Measurements from ENCODE around the gene CDYL.
A peak's percentile ranks its signal among the peaks of the same experiment; 100 is the strongest.

CDYL gene

DNA sequence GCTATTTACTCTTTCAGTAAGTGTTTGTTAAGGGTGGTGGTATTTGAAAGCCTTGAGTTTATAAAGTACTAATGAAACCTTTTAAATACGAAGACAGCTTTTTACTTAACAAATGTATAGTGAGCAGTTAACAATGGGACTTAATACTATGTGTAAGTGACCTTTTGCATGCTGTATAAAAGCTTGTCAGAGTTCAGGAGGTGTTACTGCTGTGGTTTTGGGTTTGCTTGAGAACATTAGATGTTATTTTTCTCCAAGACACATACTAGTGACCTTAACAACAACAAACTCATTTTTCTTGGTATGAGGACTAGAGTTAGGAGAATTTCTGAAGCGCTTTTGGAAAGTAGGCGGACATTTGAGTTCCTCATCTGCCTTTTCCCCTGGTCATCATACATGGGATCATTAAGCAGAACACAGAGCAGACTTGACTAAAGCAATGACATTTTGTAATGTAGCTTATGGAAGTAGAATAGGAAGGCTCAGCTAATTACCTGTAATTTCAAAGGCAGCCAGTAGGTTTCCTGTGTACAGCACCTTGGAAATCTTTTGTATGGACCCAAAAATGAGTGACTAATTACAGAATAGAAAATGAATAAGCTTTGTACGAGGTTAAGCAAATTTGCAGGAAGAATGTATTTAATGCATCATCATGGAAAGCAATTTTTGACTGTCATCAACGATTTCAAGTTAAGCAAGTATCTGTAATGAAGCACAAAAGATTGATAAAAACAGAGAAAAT, 14.1 kb downstream of the CDYL start:
- peak; percentile 4 for TF ChIP-seq CTCF (IDR thresholded peaks at IDR 0.05; ENCODE audit: extremely low read depth, missing control alignments)
- DNase-seq (ENCODE audit: low spot score) = no peak

DNA sequence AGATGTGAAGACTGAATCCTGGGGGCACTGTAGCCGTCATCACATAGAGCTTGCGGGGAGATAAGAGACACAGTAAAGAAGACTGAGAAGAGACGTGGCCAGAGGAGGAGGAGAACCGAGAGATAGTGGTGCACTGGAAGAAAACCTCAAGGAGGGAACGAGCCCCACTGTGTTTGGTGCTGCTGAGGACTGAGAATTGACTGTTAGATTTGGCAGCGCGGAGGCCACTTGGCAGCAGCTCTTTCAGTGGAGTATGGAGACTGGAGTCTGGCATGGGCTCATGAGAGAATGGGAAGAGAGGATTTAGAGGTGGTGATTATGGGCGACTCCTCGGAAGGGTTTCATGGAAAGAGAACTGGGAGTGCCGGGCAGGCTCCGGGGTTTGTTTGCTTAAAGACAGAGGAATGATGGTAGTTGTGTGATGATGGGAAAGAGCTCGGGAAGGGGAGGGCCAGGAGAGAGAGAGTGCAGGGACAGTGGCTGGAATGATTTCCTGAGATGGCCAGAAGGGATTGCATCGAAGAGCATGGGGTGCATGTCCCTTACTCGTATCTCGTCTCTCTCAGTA, 18.0 kb downstream of the CDYL start:
- no peak for DNase-seq (ENCODE audit: low spot score)
- no peak for TF ChIP-seq CTCF (IDR thresholded peaks at IDR 0.05; ENCODE audit: extremely low read depth, missing control alignments)

- no peak for TF ChIP-seq CTCF (IDR thresholded peaks at IDR 0.05; ENCODE audit: extremely low read depth, missing control alignments)
- DNase-seq (ENCODE audit: low spot score) = no peak
Measured at GRCh38 chr6:4797587-4797986, 21.4 kb downstream of the CDYL start.

DNA sequence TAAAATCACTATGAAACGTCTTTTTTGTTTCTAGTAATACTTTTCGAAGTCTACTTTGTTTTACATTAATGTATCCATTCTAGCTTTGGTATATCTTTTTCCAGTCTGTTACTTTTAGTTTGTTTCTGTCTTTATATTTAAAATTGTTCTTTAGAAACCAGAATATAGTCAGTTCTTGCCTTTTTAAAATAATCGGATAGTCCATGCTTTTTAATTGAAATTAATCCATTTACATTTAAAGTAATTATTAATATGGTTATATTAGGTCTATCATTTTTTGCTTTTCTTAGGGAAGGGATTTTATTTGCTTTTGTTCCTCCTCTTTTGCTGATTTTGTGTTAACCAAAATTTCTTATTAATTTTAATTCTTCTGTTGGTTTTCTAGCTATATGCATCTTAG, 23.7 kb downstream of the CDYL start:
- no peak for TF ChIP-seq CTCF (IDR thresholded peaks at IDR 0.05; ENCODE audit: extremely low read depth, missing control alignments)
- no peak for DNase-seq (ENCODE audit: low spot score)

DNA sequence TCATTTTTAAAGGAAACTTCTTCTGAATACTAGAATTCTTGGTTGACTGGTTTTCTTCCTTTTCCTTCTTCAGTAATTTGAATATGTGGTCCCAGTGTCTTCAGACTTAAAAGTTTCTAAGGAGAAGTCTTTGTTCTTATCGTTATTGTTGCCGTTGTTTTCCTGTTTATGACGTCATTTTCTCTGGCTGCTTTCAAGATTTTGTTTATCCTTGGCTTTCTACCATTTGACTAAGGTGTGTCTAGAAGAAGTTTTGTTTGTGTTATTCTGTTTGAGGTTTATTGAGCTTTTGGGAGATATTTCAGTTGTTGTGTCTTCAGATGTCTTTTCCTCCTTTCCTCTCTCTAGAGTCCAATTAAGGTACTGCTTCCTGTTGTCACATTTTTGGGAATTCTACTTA, 24.5 kb downstream of the CDYL start:
- no peak for DNase-seq (ENCODE audit: low spot score)
- no peak for TF ChIP-seq CTCF (IDR thresholded peaks at IDR 0.05; ENCODE audit: extremely low read depth, missing control alignments)

GRCh38 chr6:4801491-4802110, 25.4 kb downstream of the CDYL start:
- no peak for TF ChIP-seq CTCF (IDR thresholded peaks at IDR 0.05; ENCODE audit: extremely low read depth, missing control alignments)
- DNase-seq (ENCODE audit: low spot score) = peak; percentile 48

DNA sequence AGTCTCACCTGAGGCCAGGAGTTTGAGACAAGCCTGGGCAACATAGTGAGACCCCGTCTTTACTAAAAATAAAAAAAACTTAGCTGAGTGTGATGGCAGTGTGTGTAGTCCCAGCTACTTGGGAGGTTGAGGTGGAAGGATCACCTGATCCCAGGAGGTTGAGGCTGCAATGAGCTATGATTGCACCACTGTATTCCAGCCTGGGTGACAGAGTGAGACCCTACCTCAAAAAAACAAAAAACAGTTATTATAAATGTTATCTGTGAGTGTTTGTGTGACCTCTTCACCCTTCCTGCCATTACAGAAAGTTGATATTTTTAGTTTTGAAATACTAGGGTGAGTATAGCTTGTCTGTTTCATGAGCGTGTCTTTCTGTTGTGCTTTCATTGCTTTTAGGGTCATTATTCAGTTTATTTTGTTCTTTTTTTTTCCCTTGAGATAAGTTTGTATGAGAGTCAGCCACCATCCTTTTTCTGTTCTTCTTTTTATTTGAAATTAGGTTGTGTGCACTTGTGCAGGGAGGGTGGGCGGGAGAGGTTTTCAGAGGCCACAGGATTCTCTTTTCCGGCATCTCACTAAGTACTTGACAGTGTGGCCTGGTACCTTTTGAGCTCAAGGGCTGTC, 26.2 kb downstream of the CDYL start:
- DNase-seq (ENCODE audit: low spot score) = peak; percentile 64

More for the DNA sequence above, 26.2 kb downstream of the CDYL start:
- TF ChIP-seq CTCF (IDR thresholded peaks at IDR 0.05; ENCODE audit: extremely low read depth, missing control alignments) = no peak

All from GM20000 (cell line).